Measurements from ENCODE around the gene THOP1.
"Not testable (repeated sequence)": the region's sequence is repeated elsewhere in the genome, so short reads cannot be mapped to it uniquely, and the experiment has no call there.

Gene THOP1

GRCh38 chr19:2812414-2813234 lies 27.3 kb downstream of the THOP1 start:
- DNase-seq (ENCODE audit: low read depth), result no peak
- H3K4me3 ChIP-seq (ENCODE audit: low read depth, low read length), result no peak overlapping the region

GRCh38 chr19:2813235-2814160 lies 28.2 kb downstream of the THOP1 start:
- H3K4me3 ChIP-seq (ENCODE audit: low read depth, low read length), result no peak overlapping the region

GRCh38 chr19:2814426-2814825 lies 29.1 kb downstream of the THOP1 start:
- H3K4me3 ChIP-seq (ENCODE audit: low read depth, low read length), result no peak overlapping the region
- no peak for DNase-seq (ENCODE audit: low read depth)

More at GRCh38 chr19:2813235-2814160, 28.2 kb downstream of the THOP1 start:
- no peak for DNase-seq (ENCODE audit: low read depth)

GRCh38 chr19:2815191-2815614 lies 29.9 kb downstream of the THOP1 start:
- no peak overlapping the region for H3K4me3 ChIP-seq (ENCODE audit: low read depth, low read length)
- no peak for DNase-seq (ENCODE audit: low read depth)

- no peak overlapping the region for H3K4me3 ChIP-seq (ENCODE audit: low read depth, low read length)
- no peak for DNase-seq (ENCODE audit: low read depth)
These were observed 30.6 kb downstream of the THOP1 start for GRCh38 chr19:2815923-2816322.

GRCh38 chr19:2816641-2817040 lies 31.3 kb downstream of the THOP1 start:
- no peak for DNase-seq (ENCODE audit: low read depth)

GRCh38 chr19:2817237-2817829 lies 32.0 kb downstream of the THOP1 start:
- not testable (repeated sequence) for H3K4me3 ChIP-seq (ENCODE audit: low read depth, low read length); DNase-seq (ENCODE audit: low read depth)

More at GRCh38 chr19:2816641-2817040, 31.3 kb downstream of the THOP1 start:
- no peak overlapping the region for H3K4me3 ChIP-seq (ENCODE audit: low read depth, low read length)

- peak; percentile 81 for DNase-seq (ENCODE audit: low read depth)
- H3K4me3 ChIP-seq (ENCODE audit: low read depth, low read length), result peak within 1 kb of the TSS; percentile 82
These were observed 34.3 kb downstream of the THOP1 start, which contains the start of gene ZNF554 for GRCh38 chr19:2819540-2820111. TSS of gene ZNF554 (plus strand) at chr19:2819868. CDS start at chr19:2820072, 204 bp downstream.

- peak overlapping the region; percentile 82 for H3K4me3 ChIP-seq (ENCODE audit: low read depth, low read length)
- no peak for DNase-seq (ENCODE audit: low read depth)
These were observed 34.9 kb downstream of the THOP1 start for GRCh38 chr19:2820112-2820702.

- H3K4me3 ChIP-seq (ENCODE audit: low read depth, low read length), result no peak overlapping the region
- no peak for DNase-seq (ENCODE audit: low read depth)
These were observed 37.5 kb downstream of the THOP1 start for GRCh38 chr19:2822846-2823245.

GRCh38 chr19:2823646-2824045 lies 38.3 kb downstream of the THOP1 start:
- H3K4me3 ChIP-seq (ENCODE audit: low read depth, low read length), result no peak overlapping the region
- no peak for DNase-seq (ENCODE audit: low read depth)

GRCh38 chr19:2824129-2824528 lies 38.8 kb downstream of the THOP1 start:
- no peak for DNase-seq (ENCODE audit: low read depth)
- H3K4me3 ChIP-seq (ENCODE audit: low read depth, low read length), result no peak overlapping the region

GRCh38 chr19:2827022-2827421 lies 41.7 kb downstream of the THOP1 start:
- DNase-seq (ENCODE audit: low read depth), result no peak
- H3K4me3 ChIP-seq (ENCODE audit: low read depth, low read length), result no peak overlapping the region

GRCh38 chr19:2827840-2828489 lies 42.7 kb downstream of the THOP1 start:
- DNase-seq (ENCODE audit: low read depth), result no peak
- H3K4me3 ChIP-seq (ENCODE audit: low read depth, low read length), result no peak overlapping the region

GRCh38 chr19:2834294-2834871 lies 49.1 kb downstream of the THOP1 start:
- DNase-seq (ENCODE audit: low read depth), result no peak
- no peak overlapping the region for H3K4me3 ChIP-seq (ENCODE audit: low read depth, low read length)

- no peak for DNase-seq (ENCODE audit: low read depth)
- H3K4me3 ChIP-seq (ENCODE audit: low read depth, low read length), result no peak overlapping the region
These were observed 52.1 kb downstream of the THOP1 start for GRCh38 chr19:2837430-2837829.

- H3K4me3 ChIP-seq (ENCODE audit: low read depth, low read length), result peak within 1 kb of the TSS; percentile 78
- peak; percentile 95 for DNase-seq (ENCODE audit: low read depth)
These were observed 55.8 kb downstream of the THOP1 start, which contains the start of gene ZNF555 for GRCh38 chr19:2840794-2841791. TSS of gene ZNF555 (plus strand) at chr19:2841475. CDS start at chr19:2841573, 98 bp downstream.
